HEK293 (cell line): Measurements from ENCODE around the gene FAM117B.

Experiments
- CTCF ChIA-PET: fragments of 350-600 bp; formaldehyde crosslinking; extraction: SDS; loops from one replicate; lab custom pipeline; 2021; ENCODE audit warnings: antibody characterized with exemption; lab: Yijun Ruan, JAX
- POLR2A ChIA-PET: fragments of 300-600 bp; formaldehyde crosslinking; extraction: SDS; loops from one replicate; lab custom pipeline; 2020; ENCODE audit warnings: antibody characterized with exemption, inconsistent platforms; lab: Yijun Ruan, JAX
- H3K27ac ChIP-seq: fragments of 200-500 bp; sonication (Bioruptor generic); 2 replicates; pipeline ENCODE4 v1.5.1; 2014; ENCODE audit warnings: low read depth, low read length, control low read depth, inconsistent platforms; ENCODE audit errors: extremely low read depth
- H3K36me3 ChIP-seq, 2 experiments: fragments of 200-500 bp in 1 of 2; sonication (Bioruptor generic) in 1 of 2; 1 replicate in 1 of 2; 2 replicates in 1 of 2; pipeline ENCODE4 v1.5.1; 2014 to 2017; ENCODE audit warnings: inconsistent platforms in 2 of 2, low read length in 2 of 2; ENCODE audit not compliant: control insufficient read depth in 2 of 2, insufficient read depth in 1 of 2
- H3K4me1 ChIP-seq: fragments of 200-500 bp; sonication (Bioruptor generic); 2 replicates; pipeline ENCODE4 v1.5.1; 2014; ENCODE audit warnings: mild to moderate bottlenecking, low read length, inconsistent platforms; ENCODE audit not compliant: control insufficient read depth, insufficient read depth
- H3K4me3 ChIP-seq: 2 replicates; pipeline ENCODE4 v1.5.1; 2011; ENCODE audit warnings: low read depth, mild to moderate bottlenecking, control low read depth, low read length, moderate library complexity
- H3K9me3 ChIP-seq: fragments of 200-500 bp; sonication (Bioruptor generic); 2 replicates; pipeline ENCODE4 v1.5.1; 2014; ENCODE audit warnings: low read depth, low read length, inconsistent platforms; ENCODE audit not compliant: control insufficient read depth, insufficient read depth
- MZF1 ChIP-seq: fragments of 450-650 bp; formaldehyde crosslinking; IDR thresholded peaks from 2 replicates; pipeline ENCODE4 v1.5.1; 2017; ENCODE audit warnings: missing biosample characterization, missing genetic modification characterization, borderline replicate concordance
- WT1 ChIP-seq: fragments of 450-650 bp; formaldehyde crosslinking; IDR thresholded peaks from 2 replicates; pipeline ENCODE4 v1.5.1; 2016; ENCODE audit warnings: missing biosample characterization, missing genetic modification characterization
- YY2 ChIP-seq: fragments of 450-650 bp; formaldehyde crosslinking; IDR thresholded peaks from 2 replicates; pipeline ENCODE4 v1.5.1; 2016; ENCODE audit warnings: missing biosample characterization, missing genetic modification characterization
- ZBTB21 ChIP-seq: fragments of 450-650 bp; formaldehyde crosslinking; IDR thresholded peaks from 2 replicates; pipeline ENCODE4 v1.5.1; 2017; ENCODE audit warnings: missing biosample characterization, missing genetic modification characterization
- ZBTB6 ChIP-seq: fragments of 450-650 bp; formaldehyde crosslinking; IDR thresholded peaks from 2 replicates; pipeline ENCODE4 v1.5.1; 2017; ENCODE audit warnings: missing biosample characterization, missing genetic modification characterization
- ZBTB8A ChIP-seq: fragments of 450-650 bp; formaldehyde crosslinking; IDR thresholded peaks from 2 replicates; pipeline ENCODE4 v1.5.1; 2016; ENCODE audit warnings: missing biosample characterization, missing genetic modification characterization
- ZFP3 ChIP-seq: fragments of 450-650 bp; formaldehyde crosslinking; IDR thresholded peaks from 2 replicates; pipeline ENCODE4 v1.5.1; 2016; ENCODE audit warnings: low read depth, missing biosample characterization, missing genetic modification characterization
- ZNF2 ChIP-seq: fragments of 450-650 bp; formaldehyde crosslinking; IDR thresholded peaks from 2 replicates; pipeline ENCODE4 v1.5.1; 2016; ENCODE audit warnings: missing biosample characterization, missing genetic modification characterization
- ZNF26 ChIP-seq: fragments of 450-650 bp; formaldehyde crosslinking; IDR thresholded peaks from 2 replicates; pipeline ENCODE4 v1.5.1; 2016; ENCODE audit warnings: missing biosample characterization, missing genetic modification characterization
- ZNF302 ChIP-seq: fragments of 450-650 bp; formaldehyde crosslinking; IDR thresholded peaks from 2 replicates; pipeline ENCODE4 v1.5.1; 2016; ENCODE audit warnings: missing biosample characterization, missing genetic modification characterization, low read depth
- ZNF398 ChIP-seq: fragments of 450-650 bp; formaldehyde crosslinking; IDR thresholded peaks from 2 replicates; pipeline ENCODE4 v1.5.1; 2017; ENCODE audit warnings: missing biosample characterization, missing genetic modification characterization
- ZNF416 ChIP-seq: fragments of 450-650 bp; formaldehyde crosslinking; IDR thresholded peaks from 2 replicates; pipeline ENCODE4 v1.5.1; 2016; ENCODE audit warnings: missing biosample characterization, missing genetic modification characterization
- ZNF473 ChIP-seq: fragments of 450-650 bp; formaldehyde crosslinking; IDR thresholded peaks from 2 replicates; pipeline ENCODE4 v1.5.1; 2017; ENCODE audit warnings: missing biosample characterization, missing genetic modification characterization
- ZNF514 ChIP-seq: fragments of 450-650 bp; formaldehyde crosslinking; IDR thresholded peaks from 2 replicates; pipeline ENCODE4 v1.5.1; 2016; ENCODE audit warnings: missing biosample characterization, missing genetic modification characterization
- ZNF518A ChIP-seq: fragments of 450-650 bp; formaldehyde crosslinking; conservative IDR thresholded peaks from 2 replicates; pipeline ENCODE4 v1.5.1; 2016; ENCODE audit warnings: low read depth, missing biosample characterization, missing genetic modification characterization
- ZNF571 ChIP-seq: fragments of 450-650 bp; formaldehyde crosslinking; IDR thresholded peaks from 2 replicates; pipeline ENCODE4 v1.5.0; 2017; ENCODE audit warnings: missing biosample characterization, missing genetic modification characterization
- ZNF639 ChIP-seq: fragments of 450-650 bp; formaldehyde crosslinking; IDR thresholded peaks from 2 replicates; pipeline ENCODE4 v1.5.1; 2016; ENCODE audit warnings: missing biosample characterization, missing genetic modification characterization
- ZNF747 ChIP-seq: fragments of 450-650 bp; formaldehyde crosslinking; IDR thresholded peaks from 2 replicates; pipeline ENCODE4 v1.5.1; 2016; ENCODE audit warnings: missing biosample characterization, missing genetic modification characterization
- ZNF785 ChIP-seq: fragments of 450-650 bp; formaldehyde crosslinking; IDR thresholded peaks from 2 replicates; pipeline ENCODE4 v1.5.1; 2016; ENCODE audit warnings: missing biosample characterization, missing genetic modification characterization
- ZNF791 ChIP-seq: fragments of 450-650 bp; formaldehyde crosslinking; IDR thresholded peaks from 2 replicates; pipeline ENCODE4 v1.5.1; 2016; ENCODE audit warnings: missing biosample characterization, missing genetic modification characterization
- ZSCAN16 ChIP-seq: fragments of 450-650 bp; formaldehyde crosslinking; IDR thresholded peaks from 2 replicates; pipeline ENCODE4 v1.5.1; 2016; ENCODE audit warnings: missing biosample characterization, missing genetic modification characterization

FAM117B gene

GRCh38 chr2:202599911-202600310 lies 34.9 kb upstream of the FAM117B start (continued):
- TF ChIP-seq ZNF398 (tag by site-specific recombination) (no peak), ZSCAN16 (tag by site-specific recombination) (no peak), ZNF518A (tag by site-specific recombination) (no peak), ZNF791 (no peak), ZNF571 (tag by site-specific recombination) (no peak), ZNF514 (tag by site-specific recombination) (no peak)

GRCh38 chr2:202604699-202605098 lies 30.1 kb upstream of the FAM117B start:
- Histone ChIP-seq H3K27ac (no peak overlapping the region), H3K9me3 (no peaks in the 10 kb centered on the region), H3K4me1 (no peaks in the 10 kb centered on the region), H3K36me3 (no peaks in the 10 kb centered on the region), H3K4me3 (no peak overlapping the region)
- TF ChIP-seq YY2 (tag by site-specific recombination) (no peak), ZBTB21 (no peak), ZNF416 (tag by site-specific recombination) (no peak), MZF1 (tag by site-specific recombination) (no peak), ZNF785 (no peak), ZFP3 (tag by site-specific recombination) (no peak), ZNF302 (tag by site-specific recombination) (no peak), ZNF747 (tag by site-specific recombination) (no peak), ZBTB6 (tag by site-specific recombination) (no peak)
- CTCF ChIA-PET = no interaction called here
- POLR2A ChIA-PET = no interaction called here

GRCh38 chr2:202605174-202605573 lies 29.6 kb upstream of the FAM117B start:
- Histone ChIP-seq H3K4me3 (no peak overlapping the region), H3K4me1 (no peaks in the 10 kb centered on the region), H3K27ac (no peak overlapping the region), H3K36me3 (no peaks in the 10 kb centered on the region), H3K9me3 (no peaks in the 10 kb centered on the region)
- POLR2A ChIA-PET = no interaction called here
- TF ChIP-seq ZNF2 (tag by site-specific recombination) = no peak
- no peak for TF ChIP-seq ZNF26 (tag by site-specific recombination)
- no peak for TF ChIP-seq ZBTB8A (tag by site-specific recombination)
- no peak for TF ChIP-seq ZNF473 (tag by site-specific recombination)
- TF ChIP-seq ZNF639 = no peak
- TF ChIP-seq WT1 (tag by site-specific recombination) = no peak
- CTCF ChIA-PET = no interaction called here
